ENCODE results near the gene ITGA11.

ITGA11 gene

GRCh38 chr15:68344600-68344999 is 87.4 kb downstream of the ITGA11 start:
- H3K9me3 Mint-ChIP-seq, result no peaks in the 10 kb centered on the region
- no peaks in the 10 kb centered on the region for H3K4me1 Mint-ChIP-seq (ENCODE audit: low read depth)
- H3K27me3 Mint-ChIP-seq, result no peaks in the 10 kb centered on the region
- no peak overlapping the region for H3K4me3 Mint-ChIP-seq
- H3K36me3 Mint-ChIP-seq (ENCODE audit: low read depth), result no peaks in the 10 kb centered on the region
- no peak overlapping the region for H3K27ac Mint-ChIP-seq

- Mint-ChIP-seq H3K4me3 (no peak overlapping the region), H3K27me3 (no peaks in the 10 kb centered on the region), H3K27ac (no peak overlapping the region), H3K36me3 (ENCODE audit: low read depth) (no peaks in the 10 kb centered on the region), H3K4me1 (ENCODE audit: low read depth) (no peaks in the 10 kb centered on the region), H3K9me3 (no peaks in the 10 kb centered on the region)
Observed at GRCh38 chr15:68343579-68344225, 88.3 kb downstream of the ITGA11 start.

GRCh38 chr15:68341760-68342725 is 89.9 kb downstream of the ITGA11 start:
- Mint-ChIP-seq H3K36me3 (ENCODE audit: low read depth) (no peaks in the 10 kb centered on the region), H3K27me3 (no peaks in the 10 kb centered on the region), H3K4me1 (ENCODE audit: low read depth) (no peaks in the 10 kb centered on the region), H3K9me3 (no peaks in the 10 kb centered on the region), H3K4me3 (no peak overlapping the region), H3K27ac (no peak overlapping the region)

- H3K4me3 Mint-ChIP-seq, result no peak overlapping the region
- no peaks in the 10 kb centered on the region for H3K9me3 Mint-ChIP-seq
- H3K27me3 Mint-ChIP-seq, result no peaks in the 10 kb centered on the region
- H3K4me1 Mint-ChIP-seq (ENCODE audit: low read depth), result no peaks in the 10 kb centered on the region
- no peak overlapping the region for H3K27ac Mint-ChIP-seq
- no peaks in the 10 kb centered on the region for H3K36me3 Mint-ChIP-seq (ENCODE audit: low read depth)
Observed at GRCh38 chr15:68340726-68341671, 91.0 kb downstream of the ITGA11 start.

- Mint-ChIP-seq H3K4me1 (ENCODE audit: low read depth) (no peaks in the 10 kb centered on the region), H3K27ac (no peak overlapping the region), H3K36me3 (ENCODE audit: low read depth) (no peaks in the 10 kb centered on the region), H3K27me3 (no peaks in the 10 kb centered on the region), H3K4me3 (no peak overlapping the region), H3K9me3 (no peaks in the 10 kb centered on the region)
Observed at GRCh38 chr15:68339481-68339880, 92.5 kb downstream of the ITGA11 start.

- H3K36me3 Mint-ChIP-seq (ENCODE audit: low read depth), result no peaks in the 10 kb centered on the region
- no peaks in the 10 kb centered on the region for H3K4me1 Mint-ChIP-seq (ENCODE audit: low read depth)
- no peak overlapping the region for H3K4me3 Mint-ChIP-seq
- no peak overlapping the region for H3K27ac Mint-ChIP-seq
- no peaks in the 10 kb centered on the region for H3K27me3 Mint-ChIP-seq
- H3K9me3 Mint-ChIP-seq, result no peaks in the 10 kb centered on the region
Observed at GRCh38 chr15:68337826-68338225, 94.1 kb downstream of the ITGA11 start.

- no peaks in the 10 kb centered on the region for H3K4me1 Mint-ChIP-seq (ENCODE audit: low read depth)
- no peak overlapping the region for H3K4me3 Mint-ChIP-seq
- no peaks in the 10 kb centered on the region for H3K27me3 Mint-ChIP-seq
- no peak overlapping the region for H3K27ac Mint-ChIP-seq
- H3K9me3 Mint-ChIP-seq, result no peaks in the 10 kb centered on the region
- H3K36me3 Mint-ChIP-seq (ENCODE audit: low read depth), result no peaks in the 10 kb centered on the region
Observed at GRCh38 chr15:68336516-68336915, 95.4 kb downstream of the ITGA11 start.

GRCh38 chr15:68335655-68336054 is 96.3 kb downstream of the ITGA11 start:
- H3K27ac Mint-ChIP-seq, result no peak overlapping the region
- H3K4me1 Mint-ChIP-seq (ENCODE audit: low read depth), result no peaks in the 10 kb centered on the region
- no peaks in the 10 kb centered on the region for H3K27me3 Mint-ChIP-seq
- H3K4me3 Mint-ChIP-seq, result no peak overlapping the region
- H3K9me3 Mint-ChIP-seq, result no peaks in the 10 kb centered on the region
- no peaks in the 10 kb centered on the region for H3K36me3 Mint-ChIP-seq (ENCODE audit: low read depth)

GRCh38 chr15:68335251-68335650 is 96.7 kb downstream of the ITGA11 start:
- Mint-ChIP-seq H3K4me3 (no peak overlapping the region), H3K36me3 (ENCODE audit: low read depth) (no peaks in the 10 kb centered on the region), H3K9me3 (no peaks in the 10 kb centered on the region), H3K27ac (no peak overlapping the region), H3K27me3 (no peaks in the 10 kb centered on the region), H3K4me1 (ENCODE audit: low read depth) (no peaks in the 10 kb centered on the region)

GRCh38 chr15:68334661-68335124 is 97.3 kb downstream of the ITGA11 start:
- Mint-ChIP-seq H3K27me3 (no peaks in the 10 kb centered on the region), H3K9me3 (no peaks in the 10 kb centered on the region), H3K36me3 (ENCODE audit: low read depth) (no peaks in the 10 kb centered on the region), H3K4me1 (ENCODE audit: low read depth) (no peaks in the 10 kb centered on the region), H3K27ac (no peak overlapping the region), H3K4me3 (no peak overlapping the region)

- H3K27me3 Mint-ChIP-seq, result no peaks in the 10 kb centered on the region
- H3K36me3 Mint-ChIP-seq (ENCODE audit: low read depth), result no peaks in the 10 kb centered on the region
- no peak overlapping the region for H3K4me3 Mint-ChIP-seq
- H3K4me1 Mint-ChIP-seq (ENCODE audit: low read depth), result no peaks in the 10 kb centered on the region
- H3K27ac Mint-ChIP-seq, result no peak overlapping the region
- no peaks in the 10 kb centered on the region for H3K9me3 Mint-ChIP-seq
Observed at GRCh38 chr15:68333775-68334470, 98.0 kb downstream of the ITGA11 start.

GRCh38 chr15:68332266-68332665 is 99.7 kb downstream of the ITGA11 start:
- no peaks in the 10 kb centered on the region for H3K9me3 Mint-ChIP-seq
- no peaks in the 10 kb centered on the region for H3K36me3 Mint-ChIP-seq (ENCODE audit: low read depth)
- H3K27ac Mint-ChIP-seq, result no peak overlapping the region
- no peak overlapping the region for H3K4me3 Mint-ChIP-seq
- H3K4me1 Mint-ChIP-seq (ENCODE audit: low read depth), result peaks cover 15% of the 10 kb centered on the region
- peaks cover 4% of the 10 kb centered on the region for H3K27me3 Mint-ChIP-seq

GRCh38 chr15:68330901-68331300 is 101.1 kb downstream of the ITGA11 start:
- peaks cover 24% of the 10 kb centered on the region for H3K4me1 Mint-ChIP-seq (ENCODE audit: low read depth)
- no peaks in the 10 kb centered on the region for H3K36me3 Mint-ChIP-seq (ENCODE audit: low read depth)
- no peak overlapping the region for H3K4me3 Mint-ChIP-seq
- no peaks in the 10 kb centered on the region for H3K9me3 Mint-ChIP-seq
- H3K27ac Mint-ChIP-seq, result no peak overlapping the region
- H3K27me3 Mint-ChIP-seq, result peaks cover 4% of the 10 kb centered on the region

- no peaks in the 10 kb centered on the region for H3K9me3 Mint-ChIP-seq
- no peak overlapping the region for H3K4me3 Mint-ChIP-seq
- H3K36me3 Mint-ChIP-seq (ENCODE audit: low read depth), result no peaks in the 10 kb centered on the region
- peaks cover 4% of the 10 kb centered on the region for H3K27me3 Mint-ChIP-seq
- peaks cover 24% of the 10 kb centered on the region for H3K4me1 Mint-ChIP-seq (ENCODE audit: low read depth)
- H3K27ac Mint-ChIP-seq, result no peak overlapping the region
Observed at GRCh38 chr15:68330416-68330815, 101.5 kb downstream of the ITGA11 start.
